Small intestine (tissue), 7 donors: ENCODE measurements around the gene KLHL3. TPM values are rescaled to one million over a fixed set of nuclear protein-coding genes. Genes with fewer than 3 reads are reported as not detected.
"Not testable (repeated sequence)": the region's sequence is repeated elsewhere in the genome, so short reads cannot be mapped to it uniquely, and the experiment has no call there.

Experiments
- DNase-seq, 2 donors: peaks; one replicate each; pipeline versions ENCODE4 v3.0.0 to v3.0.0-alpha.2; 2013
- FAIRE-seq: peaks from 2 replicates; lab custom pipeline; 2012; peaks lifted over from hg19 to GRCh38; lab: Jason Lieb, UNC
- H3K27ac ChIP-seq, 3 donors: one replicate each; pipeline ENCODE4 v1.5.1; 2013; ENCODE audit warnings: low read length in 2 of 3, mild to moderate bottlenecking in 2 of 3, control low read depth in 1 of 3, inconsistent platforms in 1 of 3, low read depth in 1 of 3, moderate library complexity in 1 of 3
- H3K27me3 ChIP-seq, 3 donors: one replicate each; pipeline ENCODE4 v1.6.1; 2013; ENCODE audit warnings: low read length in 3 of 3, inconsistent platforms in 1 of 3; ENCODE audit not compliant: control insufficient read depth in 3 of 3, insufficient read depth in 3 of 3
- H3K36me3 ChIP-seq, 3 donors: one replicate each; pipeline ENCODE4 v1.6.1; 2013; ENCODE audit warnings: low read length in 3 of 3, inconsistent platforms in 1 of 3, low read depth in 1 of 3, mild to moderate bottlenecking in 1 of 3, moderate library complexity in 1 of 3; ENCODE audit not compliant: control insufficient read depth in 3 of 3, insufficient read depth in 2 of 3
- H3K4me1 ChIP-seq, 3 donors: one replicate each; pipeline ENCODE4 v1.6.1; 2013; ENCODE audit warnings: low read length in 2 of 3, inconsistent platforms in 1 of 3, low read depth in 1 of 3, mild to moderate bottlenecking in 1 of 3, moderate library complexity in 1 of 3; ENCODE audit not compliant: control insufficient read depth in 3 of 3, insufficient read depth in 2 of 3
- H3K4me3 ChIP-seq, 3 donors: one replicate each; pipeline ENCODE4 v1.5.1; 2013; ENCODE audit warnings: low read length in 3 of 3, control low read depth in 1 of 3, inconsistent platforms in 1 of 3, low read depth in 1 of 3, mild to moderate bottlenecking in 1 of 3, moderate library complexity in 1 of 3
- H3K9me3 ChIP-seq, 2 donors: one replicate each; pipeline ENCODE4 v1.6.1; 2013; ENCODE audit warnings: low read depth in 1 of 2, low read length in 1 of 2; ENCODE audit not compliant: control insufficient read depth in 2 of 2, insufficient read depth in 1 of 2
- WGBS, 3 donors: extraction: QIAGEN DNeasy Blood & Tissue Kit; methylation state at CpG; one replicate each; pipeline ENCODE4 v1.1.7; 2013; 5-methylcytosine and 5-hydroxymethylcytosine counted together
- polyA plus RNA-seq, 4 donors: library from polyadenylated mRNA; stranded (reverse) in 3 of 4; unstranded in 1 of 4; fragments of 200-250 nt in 3 of 4; fragments of 120-200 nt in 1 of 4; gene quantifications; one replicate each; pipeline versions ENCODE4 v1.2.1 to v1.2.3, GENCODE V29; 2013
- donor health status: healthy with polysubstance abuse.
- donor health status: control.
- donor health status: control.
- donor health status: Bipolar disorder and iron deficiency.
- donor health status: healthy.

KLHL3 gene
- polyA plus RNA-seq, 4 donors, result 0.67 to 6.5 (median 1.8) TPM

DNA sequence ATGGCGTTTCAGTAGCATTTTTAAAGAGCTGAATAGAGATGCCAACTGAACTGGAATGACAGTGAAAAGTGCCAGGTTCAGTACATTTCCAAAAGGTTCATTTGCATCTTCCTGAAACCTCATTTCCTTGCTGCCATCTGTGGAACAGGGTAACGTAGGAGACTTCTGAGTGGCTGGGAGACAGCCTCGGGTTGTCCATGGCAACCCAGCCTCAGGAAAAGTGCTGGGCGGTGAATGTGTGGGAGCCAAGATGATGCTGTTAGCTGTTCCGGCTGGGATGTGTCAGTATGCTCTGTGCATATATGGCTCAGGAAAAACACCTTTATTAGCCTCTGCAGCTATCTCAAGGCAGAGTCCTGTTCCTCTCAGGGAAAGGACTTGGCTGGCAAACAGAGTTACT is 87.5 kb downstream of the KLHL3 start:
- WGBS, 3 donors, result 87 to 89% (median 89%) methylated on average over 5 of the region's 5 CpGs
- Histone ChIP-seq H3K27me3 (no peaks in the 10 kb centered on the region), H3K27ac (no peak overlapping the region), H3K9me3 (no peaks in the 10 kb centered on the region), H3K4me1 (no peaks in the 10 kb centered on the region), H3K4me3 (no peak overlapping the region), H3K36me3 (peaks cover 0 to 3% (median 1%) of the 10 kb centered on the region in 3 donors)
- DNase-seq, result no peak
- no peak for FAIRE-seq

DNA sequence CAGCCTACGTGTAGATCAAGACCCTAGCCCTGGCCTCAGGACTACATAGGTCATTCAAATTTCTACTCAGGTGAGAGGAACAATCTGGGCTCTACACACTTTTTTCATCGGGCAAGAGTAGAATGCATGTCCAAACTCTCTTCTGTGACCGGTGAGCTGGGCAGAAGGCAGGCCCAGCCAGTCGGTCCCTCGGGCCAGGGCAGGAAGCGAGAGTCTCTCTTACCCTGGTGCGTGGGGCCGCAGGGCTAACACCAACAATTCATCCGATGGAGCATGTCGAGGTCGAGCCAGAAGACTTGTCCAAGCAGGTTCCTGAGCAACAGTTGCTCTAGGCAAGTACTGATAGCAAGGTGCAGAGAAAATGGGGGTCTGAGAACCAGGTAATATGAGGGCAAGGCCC is 88.5 kb downstream of the KLHL3 start:
- no peak overlapping the region for H3K4me3 ChIP-seq
- no peaks in the 10 kb centered on the region for H3K9me3 ChIP-seq
- FAIRE-seq, result no peak
- no peak for DNase-seq
- H3K27me3 ChIP-seq, result no peaks in the 10 kb centered on the region
- H3K4me1 ChIP-seq, result no peaks in the 10 kb centered on the region
- H3K36me3 ChIP-seq, result peaks cover 0 to 3% (median 1%) of the 10 kb centered on the region in 3 donors
- H3K27ac ChIP-seq, result no peak overlapping the region
- WGBS, 3 donors, result 95 to 96% (median 96%) methylated on average over 11 of the region's 11 CpGs

DNA sequence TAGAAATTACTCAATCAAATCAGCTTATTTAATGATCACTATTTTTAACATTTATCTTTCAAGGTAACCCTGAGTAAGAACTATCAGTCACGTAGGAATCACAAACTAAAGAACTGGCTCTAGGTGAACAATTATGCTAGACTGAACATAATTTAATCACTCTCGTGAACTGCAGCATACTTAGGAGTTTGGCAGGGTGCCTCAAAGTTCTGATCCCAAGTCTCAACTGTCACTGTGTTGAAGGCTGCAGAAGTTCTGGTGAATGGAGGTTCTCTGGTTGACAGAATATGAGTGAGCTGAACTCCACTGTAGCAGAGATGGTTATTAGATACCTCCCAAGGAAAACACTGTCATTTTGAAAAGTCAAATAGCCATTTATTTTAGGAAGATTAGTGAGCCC is 89.1 kb downstream of the KLHL3 start:
- H3K36me3 ChIP-seq, result peaks cover 0 to 3% (median 1%) of the 10 kb centered on the region in 3 donors
- no peak for FAIRE-seq
- no peak overlapping the region for H3K4me3 ChIP-seq
- no peak for DNase-seq
- no peaks in the 10 kb centered on the region for H3K9me3 ChIP-seq
- no peaks in the 10 kb centered on the region for H3K27me3 ChIP-seq
- WGBS, 3 donors, result 87 to 92% (median 88%) methylated on average over 2 of the region's 2 CpGs
- H3K4me1 ChIP-seq, result no peaks in the 10 kb centered on the region
- H3K27ac ChIP-seq, result no peak overlapping the region

DNA sequence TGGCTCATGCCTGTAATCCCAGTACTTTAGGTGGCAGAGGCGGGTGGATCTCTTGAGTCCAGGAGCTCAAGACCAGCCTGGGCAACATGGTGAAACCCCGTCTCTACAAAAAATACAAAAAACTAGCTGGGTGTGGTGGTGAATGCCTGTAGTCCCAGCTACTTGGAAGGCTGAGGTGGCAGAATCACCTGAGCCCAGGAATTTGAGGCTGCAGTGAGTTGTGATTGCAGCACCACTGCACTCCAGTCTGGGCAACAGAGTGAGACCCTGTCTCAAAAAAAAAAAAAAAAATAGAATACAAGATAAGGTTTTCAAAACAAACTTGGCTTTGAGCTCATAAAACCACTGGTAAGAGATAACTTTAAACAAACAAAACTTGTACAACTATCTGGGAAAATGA is 92.8 kb downstream of the KLHL3 start:
- H3K4me3 ChIP-seq, H3K27me3 ChIP-seq, H3K4me1 ChIP-seq, FAIRE-seq, DNase-seq, H3K27ac ChIP-seq, H3K36me3 ChIP-seq, H3K9me3 ChIP-seq: not testable (repeated sequence)
- 92 to 96% (median 94%) methylated on average over 2 of the region's 2 CpGs for WGBS, 3 donors

DNA sequence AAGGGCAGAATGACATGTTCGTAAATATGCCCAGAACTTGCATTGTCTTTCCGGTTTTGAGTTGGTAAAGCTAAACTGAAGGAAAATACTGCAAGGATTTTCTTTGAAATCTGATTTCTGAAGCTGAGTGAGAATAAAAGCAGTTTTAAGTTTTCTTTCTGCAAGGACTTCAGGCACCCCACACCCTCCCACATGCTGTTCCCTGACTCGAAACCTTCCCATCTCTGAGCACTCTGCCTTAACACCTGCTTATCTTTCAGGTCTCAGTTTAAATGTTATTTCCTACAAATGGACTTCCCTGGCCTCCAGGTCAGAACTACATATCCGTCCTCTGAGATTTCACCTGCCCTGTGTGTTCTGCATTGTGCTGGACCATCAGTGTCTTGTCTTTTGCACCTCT is 93.8 kb downstream of the KLHL3 start:
- no peak overlapping the region for H3K27ac ChIP-seq
- WGBS, 3 donors, result 78 to 85% (median 83%) methylated on average over 4 of the region's 4 CpGs
- H3K36me3 ChIP-seq, result peaks cover 0 to 5% (median 0%) of the 10 kb centered on the region in 3 donors
- H3K4me3 ChIP-seq, result no peak overlapping the region
- no peak for DNase-seq
- FAIRE-seq, result no peak
- H3K4me1 ChIP-seq, result no peaks in the 10 kb centered on the region
- H3K9me3 ChIP-seq, result no peaks in the 10 kb centered on the region
- no peaks in the 10 kb centered on the region for H3K27me3 ChIP-seq

DNA sequence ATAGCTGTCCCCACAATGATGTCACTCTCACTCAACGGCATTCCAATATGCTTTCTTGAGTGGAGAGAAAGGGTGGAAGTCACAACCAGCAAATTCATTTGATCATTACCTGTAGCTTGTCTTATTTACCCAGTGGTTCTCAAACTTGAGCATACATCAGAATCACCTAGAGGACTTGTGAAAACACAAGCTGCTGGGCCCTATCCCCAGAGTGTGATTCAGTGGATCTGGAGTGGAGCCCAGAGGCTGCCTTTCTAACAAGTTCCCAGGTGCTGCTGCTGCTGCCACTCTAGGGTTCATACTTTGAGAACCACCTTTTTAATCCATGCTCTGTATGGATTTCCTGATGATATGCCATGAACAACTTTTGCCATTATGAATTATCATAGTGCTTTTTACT is 94.7 kb downstream of the KLHL3 start:
- FAIRE-seq, result no peak
- no peaks in the 10 kb centered on the region for H3K4me1 ChIP-seq
- H3K27ac ChIP-seq, result no peak overlapping the region
- peaks cover 0 to 7% (median 0%) of the 10 kb centered on the region in 3 donors for H3K36me3 ChIP-seq
- no peaks in the 10 kb centered on the region for H3K9me3 ChIP-seq
- no peaks in the 10 kb centered on the region for H3K27me3 ChIP-seq
- H3K4me3 ChIP-seq, result no peak overlapping the region
- WGBS, 3 donors, result 84 to 95% (median 92%) methylated on average over 1 of the region's 1 CpG
- DNase-seq, result no peak

DNA sequence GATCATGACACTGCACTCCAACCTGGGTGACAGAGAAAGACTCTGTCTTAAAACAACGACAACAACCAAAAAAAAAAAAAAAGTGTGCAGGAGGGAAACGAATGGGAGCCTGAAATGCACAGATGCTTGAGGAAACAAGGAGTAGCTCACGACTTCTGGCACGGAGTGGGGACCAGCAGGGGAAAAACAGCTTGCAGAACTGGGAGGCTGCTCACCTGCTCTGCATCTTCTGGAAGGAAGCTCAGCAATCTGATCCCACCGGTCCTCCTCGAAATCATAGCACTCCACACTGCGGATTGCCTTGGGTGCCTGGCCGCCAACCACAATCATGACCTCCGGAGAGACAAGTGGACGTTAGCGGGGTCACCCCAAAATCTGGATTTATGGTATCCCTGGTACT is 96.2 kb downstream of the KLHL3 start:
- Histone ChIP-seq H3K4me1 (no peaks in the 10 kb centered on the region), H3K27ac (no peak overlapping the region), H3K4me3 (no peak overlapping the region), H3K9me3 (no peaks in the 10 kb centered on the region), H3K36me3 (peaks cover 0 to 7% (median 0%) of the 10 kb centered on the region in 3 donors), H3K27me3 (no peaks in the 10 kb centered on the region)
- 84 to 94% (median 89%) methylated on average over 11 of the region's 11 CpGs for WGBS, 3 donors
- no peak for FAIRE-seq
- no peak for DNase-seq

DNA sequence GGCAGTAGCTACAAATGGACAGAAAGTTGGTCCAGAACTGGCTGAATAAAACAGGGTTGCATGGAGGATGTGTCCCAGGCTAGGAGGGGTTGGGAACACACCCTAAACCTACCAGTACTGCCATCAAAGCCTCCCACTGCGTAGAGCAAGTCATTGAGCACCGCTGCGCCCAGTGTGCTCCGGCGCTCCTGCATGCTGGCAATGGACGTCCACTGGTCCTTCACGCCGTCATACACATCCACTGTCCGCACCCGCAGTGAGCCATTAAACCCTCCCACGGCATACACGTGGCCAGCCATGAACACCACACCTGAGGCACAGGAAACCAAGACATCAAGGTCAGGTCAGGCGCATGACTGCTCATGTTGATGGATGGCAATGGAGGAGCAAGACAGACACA is 97.0 kb downstream of the KLHL3 start:
- Histone ChIP-seq H3K36me3 (peaks cover 0 to 7% (median 0%) of the 10 kb centered on the region in 3 donors), H3K4me1 (no peaks in the 10 kb centered on the region), H3K27me3 (no peaks in the 10 kb centered on the region), H3K27ac (no peak overlapping the region), H3K9me3 (no peaks in the 10 kb centered on the region), H3K4me3 (no peak overlapping the region)
- no peak for FAIRE-seq
- DNase-seq, result no peak
- 92 to 97% (median 95%) methylated on average over 13 of the region's 13 CpGs for WGBS, 3 donors
